Measurements from ENCODE around the gene SEMA3F. TPM values are rescaled to one million over a fixed set of nuclear protein-coding genes. Genes with fewer than 3 reads are reported as not detected.

The SEMA3F gene
- total RNA-seq, 2 donors from 2014 or later = 44.8 to 63.2 TPM

GRCh38 chr3:50139718-50140423, 15.3 kb upstream of the SEMA3F start:
- no peak for TF ChIP-seq CTCF (conservative IDR thresholded peaks at IDR 0.05)
- H3K4me1 Mint-ChIP-seq = peaks cover 34% of the 10 kb centered on the region

GRCh38 chr3:50140990-50141389, 14.1 kb upstream of the SEMA3F start:
- Histone ChIP-seq H3K27me3 (ENCODE audit: control insufficient read depth, insufficient read depth, low read length, poor library complexity, severe bottlenecking) (no peaks in the 10 kb centered on the region), H3K9me3 (ENCODE audit: control insufficient read depth, low read length) (no peaks in the 10 kb centered on the region), H3K27ac (ENCODE audit: low read depth, low read length) (no peak overlapping the region), H3K4me3 (ENCODE audit: low read length) (no peak overlapping the region), H3K4me1 (ENCODE audit: control insufficient read depth, insufficient read depth, low read length) (peaks cover 28% of the 10 kb centered on the region), H3K36me3 (ENCODE audit: control insufficient read depth, insufficient read depth, low read length) (no peaks in the 10 kb centered on the region), H3K9ac (ENCODE audit: extremely low read depth, low read length, poor library complexity, severe bottlenecking) (no peak overlapping the region)
- Mint-ChIP-seq H3K4me1 (peaks cover 34% of the 10 kb centered on the region), H3K27me3 (ENCODE audit: insufficient read depth) (no peaks in the 10 kb centered on the region), H3K9me3 (no peaks in the 10 kb centered on the region), H3K36me3 (ENCODE audit: low read depth) (no peaks in the 10 kb centered on the region), H3K4me3 (no peak overlapping the region), H3K27ac (no peak overlapping the region)
- no peak for TF ChIP-seq CTCF (conservative IDR thresholded peaks at IDR 0.05)
- no peak for DNase-seq
- whole genome bisulfite sequencing, 2 experiments (ENCODE audit: insufficient coverage in 1 of 2, insufficient read length in 1 of 2) = 94 to 98% methylated on average over 12 of the region's 12 CpGs

More at GRCh38 chr3:50139718-50140423, 15.3 kb upstream of the SEMA3F start:
- H3K27ac ChIP-seq (ENCODE audit: low read depth, low read length) = no peak overlapping the region
- H3K9ac ChIP-seq (ENCODE audit: extremely low read depth, low read length, poor library complexity, severe bottlenecking) = no peak overlapping the region
- Mint-ChIP-seq H3K9me3 (no peaks in the 10 kb centered on the region), H3K36me3 (ENCODE audit: low read depth) (no peaks in the 10 kb centered on the region), H3K27me3 (ENCODE audit: insufficient read depth) (no peaks in the 10 kb centered on the region), H3K27ac (peak overlapping the region; percentile 93), H3K4me3 (peak overlapping the region; percentile 44)
- H3K4me1 ChIP-seq (ENCODE audit: control insufficient read depth, insufficient read depth, low read length) = peaks cover 28% of the 10 kb centered on the region
- H3K9me3 ChIP-seq (ENCODE audit: control insufficient read depth, low read length) = no peaks in the 10 kb centered on the region
- 94 to 98% methylated on average over 10 to 13 of the region's 13 CpGs for WGBS, 2 experiments (ENCODE audit: insufficient coverage in 1 of 2, insufficient read length in 1 of 2)
- no peaks in the 10 kb centered on the region for H3K36me3 ChIP-seq (ENCODE audit: control insufficient read depth, insufficient read depth, low read length)
- no peaks in the 10 kb centered on the region for H3K27me3 ChIP-seq (ENCODE audit: control insufficient read depth, insufficient read depth, low read length, poor library complexity, severe bottlenecking)
- H3K4me3 ChIP-seq (ENCODE audit: low read length) = no peak overlapping the region
- DNase-seq = no peak

- WGBS, 2 experiments (ENCODE audit: insufficient coverage in 1 of 2, insufficient read length in 1 of 2) = 67 to 87% methylated on average over 1 to 3 of the region's 3 CpGs
- H3K27ac Mint-ChIP-seq = no peak overlapping the region
Measured at GRCh38 chr3:50146316-50146901, 8.7 kb upstream of the SEMA3F start.

More at GRCh38 chr3:50146316-50146901, 8.7 kb upstream of the SEMA3F start:
- DNase-seq = peak; percentile 76
- TF ChIP-seq CTCF (conservative IDR thresholded peaks at IDR 0.05) = peak; percentile 65
- H3K9me3 Mint-ChIP-seq = no peaks in the 10 kb centered on the region
- no peaks in the 10 kb centered on the region for H3K36me3 Mint-ChIP-seq (ENCODE audit: low read depth)
- Histone ChIP-seq H3K27ac (ENCODE audit: low read depth, low read length) (no peak overlapping the region), H3K27me3 (ENCODE audit: control insufficient read depth, insufficient read depth, low read length, poor library complexity, severe bottlenecking) (no peaks in the 10 kb centered on the region), H3K9ac (ENCODE audit: extremely low read depth, low read length, poor library complexity, severe bottlenecking) (no peak overlapping the region), H3K9me3 (ENCODE audit: control insufficient read depth, low read length) (no peaks in the 10 kb centered on the region), H3K36me3 (ENCODE audit: control insufficient read depth, insufficient read depth, low read length) (no peaks in the 10 kb centered on the region), H3K4me1 (ENCODE audit: control insufficient read depth, insufficient read depth, low read length) (peaks cover 2% of the 10 kb centered on the region), H3K4me3 (ENCODE audit: low read length) (no peak overlapping the region)
- peaks cover 11% of the 10 kb centered on the region for H3K4me1 Mint-ChIP-seq
- no peak overlapping the region for H3K4me3 Mint-ChIP-seq
- H3K27me3 Mint-ChIP-seq (ENCODE audit: insufficient read depth) = no peaks in the 10 kb centered on the region
